ENCODE results near the gene ELK4. TPM values are rescaled to one million over a fixed set of nuclear protein-coding genes. Genes with fewer than 3 reads are reported as not detected.

Gene ELK4
- total RNA-seq, 1 experiment from 2014 or later: 31.2 TPM

DNA sequence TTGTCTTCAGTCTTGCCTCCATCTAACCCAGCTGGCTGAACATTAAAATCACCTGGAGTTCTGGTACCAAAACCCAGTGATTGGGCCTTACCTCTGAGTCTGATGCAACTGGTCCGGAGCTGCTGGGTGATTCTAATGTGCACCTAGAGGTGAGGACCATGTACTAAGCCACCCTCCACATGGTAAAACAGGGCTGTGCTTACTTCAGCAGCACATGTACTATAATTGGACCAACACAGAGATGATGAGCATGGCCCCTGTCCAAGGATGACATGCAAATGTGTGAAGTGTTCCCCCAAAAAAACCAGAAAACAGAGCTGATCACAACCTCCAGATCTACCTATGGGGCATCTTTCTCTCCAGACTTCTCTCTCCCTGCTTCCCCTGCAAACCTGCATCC is 37.0 kb downstream of the ELK4 start:
- H4K8ac ChIP-seq (replicated peaks; ENCODE audit: insufficient read length, low read depth, low read length): no peak overlapping the region
- H2BK20ac ChIP-seq (ENCODE audit: low read depth, low read length, poor library complexity, severe bottlenecking): no peak overlapping the region
- H2BK12ac ChIP-seq (ENCODE audit: insufficient read length, low read depth, low read length): no peak overlapping the region
- no peak overlapping the region for H4K5ac ChIP-seq (ENCODE audit: insufficient read length, low read depth, low read length)
- H3T11ph ChIP-seq (ENCODE audit: low read length): no peak overlapping the region
- H3K27me3 ChIP-seq (ENCODE audit: insufficient read depth, low read length): no peaks in the 10 kb centered on the region; the same call in 1 of the 2 replicates
- no peak overlapping the region for H3K9ac ChIP-seq (ENCODE audit: extremely low read depth, insufficient read length, low read length)
- DNase-seq: no peak
- H3K79me1 ChIP-seq (ENCODE audit: insufficient read depth, low read depth, low read length, poor library complexity, severe bottlenecking): no peaks in the 10 kb centered on the region
- Mint-ChIP-seq H3K4me1 (peaks cover 6 to 8% of the 10 kb centered on the region in 2 experiments; a peak in 3 of 4 replicates), H3K9me3 (no peaks in the 10 kb centered on the region; a peak in 1 of 5 replicates), H3K27ac (no peak overlapping the region), H3K27me3 (ENCODE audit: low read depth) (peaks cover 9% of the 10 kb centered on the region), H3K36me3 (ENCODE audit: insufficient read depth in 1 of 3, low read depth in 3 of 3) (peaks cover 5 to 13% (median 7%) of the 10 kb centered on the region in 3 experiments; a peak in 5 of 7 replicates), H3K4me3 (no peak overlapping the region)
- no peak overlapping the region for H2BK120ac ChIP-seq (ENCODE audit: low read depth, low read length, poor library complexity, severe bottlenecking)
- no peaks in the 10 kb centered on the region for H3K79me2 ChIP-seq (ENCODE audit: insufficient read depth, low read length)
- no peaks in the 10 kb centered on the region for H3K9me3 ChIP-seq (ENCODE audit: control insufficient read depth, low read depth, low read length)
- H2BK5ac ChIP-seq (ENCODE audit: insufficient read length, low read length): no peak overlapping the region
- H3K4ac ChIP-seq (ENCODE audit: low read depth, low read length): no peak overlapping the region
- no peak overlapping the region for H3K56ac ChIP-seq (ENCODE audit: insufficient read length, low read depth, low read length)
- no peak overlapping the region for H3K18ac ChIP-seq (ENCODE audit: insufficient read length, low read depth, low read length)
- H3K14ac ChIP-seq (ENCODE audit: insufficient read depth, low read length): no peak overlapping the region
- H4K20me1 ChIP-seq (ENCODE audit: control insufficient read depth, insufficient read depth, insufficient read length): no peaks in the 10 kb centered on the region
- WGBS (ENCODE audit: extremely low coverage, insufficient read length, low lambda C conversion rate): no CpG with 5 or more reads among the region's 1 CpG
- no peak for TF ChIP-seq CTCF (conservative IDR thresholded peaks at IDR 0.05)
- H2AFZ ChIP-seq (ENCODE audit: low read length): no peak overlapping the region
- H3K23me2 ChIP-seq (ENCODE audit: insufficient read length, low read depth, low read length, poor library complexity, severe bottlenecking): no peaks in the 10 kb centered on the region
- no peak overlapping the region for H3K23ac ChIP-seq (ENCODE audit: insufficient read length, low read depth, low read length)
- H2BK15ac ChIP-seq (ENCODE audit: low read depth, low read length): no peak overlapping the region
- no peak overlapping the region for H3K27ac ChIP-seq (ENCODE audit: insufficient read length, low read depth, low read length)
- no peak overlapping the region for H4K91ac ChIP-seq (ENCODE audit: insufficient read length, low read depth, low read length)
- no peaks in the 10 kb centered on the region for H3K4me1 ChIP-seq (ENCODE audit: insufficient read depth, low read length)
- H3K4me2 ChIP-seq (ENCODE audit: insufficient read depth, insufficient read length, low read length): no peak overlapping the region
- no peak overlapping the region for H2AK5ac ChIP-seq (ENCODE audit: insufficient read length, low read length)
